Fibroblast of pulmonary artery (primary cell): ENCODE results near the gene IWS1.
A peak's percentile ranks its signal among the peaks of the same experiment; 100 is the strongest.
"Not testable (repeated sequence)": the region's sequence is repeated elsewhere in the genome, so short reads cannot be mapped to it uniquely, and the experiment has no call there.

Experiments used
- DNase-seq: peaks from one replicate; pipeline ENCODE4 v3.0.0-alpha.2; 2010; ENCODE audit warnings: low read depth
- H3K4me3 ChIP-seq: replicated peaks from 2 replicates; pipeline ENCODE4 v1.5.1; 2011; ENCODE audit warnings: low read depth, mild to moderate bottlenecking, control low read depth, low read length, moderate library complexity
- CTCF ChIP-seq: IDR thresholded peaks from 2 replicates; pipeline ENCODE4 v1.5.1; 2011; ENCODE audit warnings: mild to moderate bottlenecking, control low read depth, low read length, inconsistent platforms; ENCODE audit errors: missing control alignments

Gene IWS1

GRCh38 chr2:127526132-127527000 lies at the start of gene IWS1:
Gene IWS1 (minus strand): TSS chr2:127526489. CDS start chr2:127526208, 281 bp downstream.
- TF ChIP-seq CTCF = peak; percentile 9
- DNase-seq = peak; percentile 98
- peak within 1 kb of the TSS; percentile 82 for H3K4me3 ChIP-seq

GRCh38 chr2:127575941-127576432 lies 49.7 kb upstream of the IWS1 start:
- DNase-seq = peak; percentile 46
- no peak overlapping the region for H3K4me3 ChIP-seq
- no peak for TF ChIP-seq CTCF

GRCh38 chr2:127575185-127575765 lies 49.0 kb upstream of the IWS1 start:
- no peak overlapping the region for H3K4me3 ChIP-seq
- TF ChIP-seq CTCF = no peak
- no peak for DNase-seq

- no peak for DNase-seq
- no peak overlapping the region for H3K4me3 ChIP-seq
- no peak for TF ChIP-seq CTCF
These were observed 48.4 kb upstream of the IWS1 start for GRCh38 chr2:127574656-127575055.

- TF ChIP-seq CTCF = no peak
- H3K4me3 ChIP-seq = no peak overlapping the region
- no peak for DNase-seq
These were observed 47.5 kb upstream of the IWS1 start for GRCh38 chr2:127573771-127574170.

- H3K4me3 ChIP-seq = no peak overlapping the region
- DNase-seq = no peak
- no peak for TF ChIP-seq CTCF
These were observed 47.0 kb upstream of the IWS1 start for GRCh38 chr2:127573298-127573697.

GRCh38 chr2:127572841-127573240 lies 46.6 kb upstream of the IWS1 start:
- no peak for DNase-seq
- no peak for TF ChIP-seq CTCF
- no peak overlapping the region for H3K4me3 ChIP-seq

- not testable (repeated sequence) for H3K4me3 ChIP-seq, DNase-seq
These were observed 46.1 kb upstream of the IWS1 start for GRCh38 chr2:127572352-127572751.
